ENCODE results near the gene MIPOL1. TPM values are rescaled to one million over a fixed set of nuclear protein-coding genes. Genes with fewer than 3 reads are reported as not detected.
"Not testable (repeated sequence)": the region's sequence is repeated elsewhere in the genome, so short reads cannot be mapped to it uniquely, and the experiment has no call there.

Gene MIPOL1
- total RNA-seq, 1 experiment from 2014 or later: 13.1 TPM

DNA sequence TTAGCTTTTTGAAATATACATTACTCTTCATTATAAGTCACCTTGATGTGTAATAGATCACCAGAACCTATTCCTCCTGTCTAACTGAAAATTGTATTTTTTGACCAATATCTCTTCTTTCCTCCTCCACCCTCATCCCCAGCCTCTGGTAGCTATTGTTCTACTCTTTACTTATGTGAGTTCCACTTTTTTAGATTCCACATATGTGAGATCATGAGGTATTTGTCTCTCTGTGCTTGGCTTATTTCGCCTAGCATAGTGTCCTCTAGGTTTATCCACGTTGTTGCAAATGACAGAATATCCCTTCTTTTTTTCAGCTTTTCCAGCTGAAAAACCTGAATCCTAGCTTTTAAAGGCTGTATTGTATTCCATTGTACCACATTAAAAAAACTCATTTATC lies 82.1 kb downstream of the MIPOL1 start:
- no peaks in the 10 kb centered on the region for H3K79me2 ChIP-seq (ENCODE audit: low read depth)
- H3K9me2 ChIP-seq (ENCODE audit: insufficient read depth): no peaks in the 10 kb centered on the region
- H3K4me1 ChIP-seq (replicated peaks; ENCODE audit: insufficient read depth): no peaks in the 10 kb centered on the region
- no peaks in the 10 kb centered on the region for H3F3A ChIP-seq (ENCODE audit: insufficient read depth, low read depth)
- H3K36me3 ChIP-seq (ENCODE audit: low read depth): no peaks in the 10 kb centered on the region
- no peak for TF ChIP-seq EZH2 (IDR thresholded peaks at IDR 0.05; ENCODE audit: low read depth)
- H3K4me2 ChIP-seq: no peak overlapping the region
- intact Hi-C loops (cut with micrococcal nuclease; ENCODE audit: unreplicated experiment): no loop called here
- ChIA-PET CTCF (no interaction called here), POLR2A (ENCODE audit: unreplicated experiment) (no interaction called here)
- H2AFZ ChIP-seq: no peak overlapping the region
- H3K27ac ChIP-seq: no peak overlapping the region
- no peak for DNase-seq
- no peaks in the 10 kb centered on the region for H4K20me1 ChIP-seq (ENCODE audit: insufficient read depth)
- no peaks in the 10 kb centered on the region for H3K9me3 ChIP-seq (ENCODE audit: insufficient read depth, low read depth)
- no TSS peak for BruUV-seq (replicated peaks)
- H3K27me3 ChIP-seq (ENCODE audit: insufficient read depth, low read depth): no peaks in the 10 kb centered on the region
- no peak overlapping the region for H3K4me3 ChIP-seq

DNA sequence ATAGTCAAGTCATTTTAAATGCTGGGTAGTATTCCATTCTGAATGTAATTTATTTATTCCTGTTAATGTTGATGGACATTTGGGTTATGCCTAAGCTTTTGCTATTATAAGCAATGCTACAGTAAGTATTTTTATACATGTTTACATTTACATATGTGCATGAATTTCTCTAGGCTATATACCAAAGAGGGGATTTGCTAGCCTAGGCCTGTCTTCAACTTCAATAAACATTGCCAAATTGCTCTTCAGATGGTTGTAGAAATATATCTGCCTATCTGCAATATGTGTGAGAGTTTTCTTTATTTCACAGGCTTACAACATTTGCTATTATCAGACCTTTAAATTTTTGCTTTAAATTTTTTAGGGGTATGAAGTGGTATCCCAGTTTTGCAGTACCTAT lies 87.0 kb downstream of the MIPOL1 start:
- ChIA-PET CTCF (no interaction called here), POLR2A (ENCODE audit: unreplicated experiment) (no interaction called here)
- Histone ChIP-seq H3K27ac (no peak overlapping the region), H4K20me1 (ENCODE audit: insufficient read depth) (no peaks in the 10 kb centered on the region), H3K4me3 (no peak overlapping the region), H3K4me1 (replicated peaks; ENCODE audit: insufficient read depth) (no peaks in the 10 kb centered on the region), H3K27me3 (ENCODE audit: insufficient read depth, low read depth) (no peaks in the 10 kb centered on the region), H3F3A (ENCODE audit: insufficient read depth, low read depth) (no peaks in the 10 kb centered on the region), H3K9me2 (ENCODE audit: insufficient read depth) (no peaks in the 10 kb centered on the region), H3K36me3 (ENCODE audit: low read depth) (no peaks in the 10 kb centered on the region), H3K9me3 (ENCODE audit: insufficient read depth, low read depth) (no peaks in the 10 kb centered on the region), H3K4me2 (no peak overlapping the region), H3K79me2 (ENCODE audit: low read depth) (no peaks in the 10 kb centered on the region), H2AFZ (no peak overlapping the region)
- DNase-seq: no peak
- intact Hi-C loops (cut with micrococcal nuclease; ENCODE audit: unreplicated experiment): no loop called here
- no peak for TF ChIP-seq EZH2 (IDR thresholded peaks at IDR 0.05; ENCODE audit: low read depth)
- TF ChIP-seq, protein P1, sequence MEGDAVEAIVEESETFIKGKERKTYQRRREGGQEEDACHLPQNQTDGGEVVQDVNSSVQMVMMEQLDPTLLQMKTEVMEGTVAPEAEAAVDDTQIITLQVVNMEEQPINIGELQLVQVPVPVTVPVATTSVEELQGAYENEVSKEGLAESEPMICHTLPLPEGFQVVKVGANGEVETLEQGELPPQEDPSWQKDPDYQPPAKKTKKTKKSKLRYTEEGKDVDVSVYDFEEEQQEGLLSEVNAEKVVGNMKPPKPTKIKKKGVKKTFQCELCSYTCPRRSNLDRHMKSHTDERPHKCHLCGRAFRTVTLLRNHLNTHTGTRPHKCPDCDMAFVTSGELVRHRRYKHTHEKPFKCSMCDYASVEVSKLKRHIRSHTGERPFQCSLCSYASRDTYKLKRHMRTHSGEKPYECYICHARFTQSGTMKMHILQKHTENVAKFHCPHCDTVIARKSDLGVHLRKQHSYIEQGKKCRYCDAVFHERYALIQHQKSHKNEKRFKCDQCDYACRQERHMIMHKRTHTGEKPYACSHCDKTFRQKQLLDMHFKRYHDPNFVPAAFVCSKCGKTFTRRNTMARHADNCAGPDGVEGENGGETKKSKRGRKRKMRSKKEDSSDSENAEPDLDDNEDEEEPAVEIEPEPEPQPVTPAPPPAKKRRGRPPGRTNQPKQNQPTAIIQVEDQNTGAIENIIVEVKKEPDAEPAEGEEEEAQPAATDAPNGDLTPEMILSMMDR (conservative IDR thresholded peaks at IDR 0.05): no peak
- no TSS peak for BruUV-seq (replicated peaks)

DNA sequence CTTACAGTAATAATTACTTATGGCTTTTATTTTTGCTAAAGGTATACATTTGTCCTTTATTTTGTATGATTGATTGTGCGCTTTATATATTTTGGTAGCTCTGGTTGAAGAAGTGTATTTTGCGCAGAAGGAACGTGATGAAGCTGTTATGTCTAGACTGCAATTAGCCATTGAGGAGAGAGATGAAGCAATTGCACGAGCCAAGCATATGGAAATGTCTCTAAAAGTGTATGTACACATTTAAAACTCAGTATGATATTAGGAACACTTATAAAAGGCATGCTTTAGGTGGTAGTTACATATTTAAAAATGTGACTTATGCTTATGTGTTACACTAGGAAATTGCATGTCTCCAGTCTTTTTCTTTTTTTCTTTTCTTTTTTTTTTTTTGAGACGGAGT lies 87.5 kb downstream of the MIPOL1 start:
- no peaks in the 10 kb centered on the region for H3K27me3 ChIP-seq (ENCODE audit: insufficient read depth, low read depth)
- BruUV-seq (replicated peaks): no TSS peak
- no peaks in the 10 kb centered on the region for H3K4me1 ChIP-seq (replicated peaks; ENCODE audit: insufficient read depth)
- CTCF ChIA-PET: no interaction called here
- H3F3A ChIP-seq (ENCODE audit: insufficient read depth, low read depth): no peaks in the 10 kb centered on the region
- DNase-seq: no peak
- no peaks in the 10 kb centered on the region for H3K9me2 ChIP-seq (ENCODE audit: insufficient read depth)
- H3K4me2 ChIP-seq: no peak overlapping the region
- POLR2A ChIA-PET (ENCODE audit: unreplicated experiment): no interaction called here
- H3K9me3 ChIP-seq (ENCODE audit: insufficient read depth, low read depth): no peaks in the 10 kb centered on the region
- no peaks in the 10 kb centered on the region for H3K36me3 ChIP-seq (ENCODE audit: low read depth)
- H3K27ac ChIP-seq: no peak overlapping the region
- TF ChIP-seq, protein P1 (conservative IDR thresholded peaks at IDR 0.05): no peak
- TF ChIP-seq EZH2 (IDR thresholded peaks at IDR 0.05; ENCODE audit: low read depth): no peak
- no peak overlapping the region for H2AFZ ChIP-seq
- no peaks in the 10 kb centered on the region for H3K79me2 ChIP-seq (ENCODE audit: low read depth)
- intact Hi-C loops (cut with micrococcal nuclease; ENCODE audit: unreplicated experiment): no loop called here
- no peak overlapping the region for H3K4me3 ChIP-seq
- no peaks in the 10 kb centered on the region for H4K20me1 ChIP-seq (ENCODE audit: insufficient read depth)

DNA sequence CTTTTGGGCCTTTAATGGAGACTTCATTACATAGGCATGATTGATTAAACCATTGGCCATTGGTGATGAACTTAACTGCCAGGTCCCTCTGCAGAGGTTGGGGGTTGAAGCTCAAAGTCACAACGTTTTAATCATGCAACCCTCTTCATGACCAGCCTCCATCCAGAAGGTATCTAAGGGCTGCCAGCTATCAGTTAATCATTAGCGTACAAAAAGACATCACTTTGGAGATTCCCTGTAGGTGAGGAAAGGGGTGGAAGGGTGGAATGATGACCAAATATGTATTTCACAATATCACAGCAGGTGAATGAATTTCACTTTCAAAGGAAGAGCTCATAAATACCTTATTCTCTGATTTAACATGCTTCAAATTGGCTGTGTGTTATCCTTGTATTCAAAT lies 92.0 kb downstream of the MIPOL1 start:
- Histone ChIP-seq H4K20me1 (ENCODE audit: insufficient read depth) (no peaks in the 10 kb centered on the region), H3K36me3 (ENCODE audit: low read depth) (no peaks in the 10 kb centered on the region), H3K27me3 (ENCODE audit: insufficient read depth, low read depth) (no peaks in the 10 kb centered on the region), H3K9me3 (ENCODE audit: insufficient read depth, low read depth) (no peaks in the 10 kb centered on the region), H3K4me3 (no peak overlapping the region), H2AFZ (no peak overlapping the region), H3K9me2 (ENCODE audit: insufficient read depth) (no peaks in the 10 kb centered on the region), H3K27ac (no peak overlapping the region), H3K4me2 (no peak overlapping the region), H3K4me1 (replicated peaks; ENCODE audit: insufficient read depth) (no peaks in the 10 kb centered on the region), H3F3A (ENCODE audit: insufficient read depth, low read depth) (no peaks in the 10 kb centered on the region), H3K79me2 (ENCODE audit: low read depth) (no peaks in the 10 kb centered on the region)
- no TSS peak for BruUV-seq (replicated peaks)
- no peak for TF ChIP-seq EZH2 (IDR thresholded peaks at IDR 0.05; ENCODE audit: low read depth)
- TF ChIP-seq, protein P1 (conservative IDR thresholded peaks at IDR 0.05): no peak
- no peak for DNase-seq
- ChIA-PET CTCF (no interaction called here), POLR2A (ENCODE audit: unreplicated experiment) (no interaction called here)
- intact Hi-C loops (cut with micrococcal nuclease; ENCODE audit: unreplicated experiment): no loop called here

DNA sequence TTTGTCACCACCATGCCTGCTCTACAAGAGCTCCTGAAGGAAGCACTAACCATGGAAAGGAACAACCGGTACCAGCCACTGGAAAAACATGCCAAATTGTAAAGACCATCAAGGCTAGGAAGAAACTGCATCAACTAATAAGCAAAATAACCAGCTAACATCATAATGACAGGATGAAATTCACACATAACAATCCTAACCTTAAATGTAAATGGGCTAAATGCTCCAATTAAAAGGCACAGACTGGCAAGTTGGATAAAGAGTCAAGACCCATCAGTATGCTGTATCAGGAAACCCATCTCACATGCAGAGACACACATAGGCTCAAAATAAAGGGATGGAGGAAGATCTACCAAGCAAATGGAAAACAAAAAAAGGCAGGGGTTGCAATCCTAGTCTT lies 97.5 kb downstream of the MIPOL1 start:
- H3F3A ChIP-seq (ENCODE audit: insufficient read depth, low read depth); DNase-seq; H3K4me1 ChIP-seq (replicated peaks; ENCODE audit: insufficient read depth); H3K9me2 ChIP-seq (ENCODE audit: insufficient read depth); H4K20me1 ChIP-seq (ENCODE audit: insufficient read depth); H2AFZ ChIP-seq; H3K9me3 ChIP-seq (ENCODE audit: insufficient read depth, low read depth); POLR2A ChIA-PET (ENCODE audit: unreplicated experiment); H3K4me3 ChIP-seq; H3K79me2 ChIP-seq (ENCODE audit: low read depth); BruUV-seq (replicated peaks); CTCF ChIA-PET; H3K27me3 ChIP-seq (ENCODE audit: insufficient read depth, low read depth); H3K27ac ChIP-seq; H3K36me3 ChIP-seq (ENCODE audit: low read depth); intact Hi-C loops (cut with micrococcal nuclease; ENCODE audit: unreplicated experiment); H3K4me2 ChIP-seq: not testable (repeated sequence)
